Right hindlimb (tissue), 1 donor: ENCODE measurements around the gene ZBTB16.
A peak's percentile ranks its signal among the peaks of the same experiment; 100 is the strongest.

Experiments used
- DNase-seq: peaks from one replicate; pipeline ENCODE4 v3.0.0-alpha.2; 2018

ZBTB16 gene

GRCh38 chr11:114219559-114220349 is 160.2 kb downstream of the ZBTB16 start:
- DNase-seq = no peak

- no peak for DNase-seq
Observed at GRCh38 chr11:114221037-114221436, 161.5 kb downstream of the ZBTB16 start.

- no peak for DNase-seq
Observed at GRCh38 chr11:114225661-114226060, 166.2 kb downstream of the ZBTB16 start.

GRCh38 chr11:114226356-114226755 is 166.8 kb downstream of the ZBTB16 start:
- DNase-seq = no peak

- DNase-seq = no peak
Observed at GRCh38 chr11:114228435-114229411, 169.2 kb downstream of the ZBTB16 start.

GRCh38 chr11:114230031-114230704 is 170.7 kb downstream of the ZBTB16 start:
- DNase-seq = no peak

- DNase-seq = no peak
Observed at GRCh38 chr11:114232400-114233059, 173.0 kb downstream of the ZBTB16 start.

- DNase-seq = no peak
Observed at GRCh38 chr11:114233755-114234154, 174.2 kb downstream of the ZBTB16 start.

- no peak for DNase-seq
Observed at GRCh38 chr11:114236829-114237228, 177.3 kb downstream of the ZBTB16 start.

- DNase-seq = no peak
Observed at GRCh38 chr11:114237321-114238280, 178.1 kb downstream of the ZBTB16 start.

GRCh38 chr11:114239753-114240161 is 180.2 kb downstream of the ZBTB16 start:
- DNase-seq = no peak

- DNase-seq = no peak
Observed at GRCh38 chr11:114242032-114242431, 182.5 kb downstream of the ZBTB16 start.

GRCh38 chr11:114243461-114244372 is 184.2 kb downstream of the ZBTB16 start:
- DNase-seq = peak; percentile 69

GRCh38 chr11:114244726-114245394 is 185.3 kb downstream of the ZBTB16 start:
- DNase-seq = no peak

- DNase-seq = no peak
Observed at GRCh38 chr11:114246321-114247069, 187.0 kb downstream of the ZBTB16 start.

- no peak for DNase-seq
Observed at GRCh38 chr11:114247070-114247789, 187.7 kb downstream of the ZBTB16 start.

- no peak for DNase-seq
Observed at GRCh38 chr11:114250180-114250579, 190.7 kb downstream of the ZBTB16 start.
